D721Med (cell line): ENCODE measurements around the gene ADGRF5.
A peak's percentile ranks its signal among the peaks of the same experiment; 100 is the strongest.
"Not testable (repeated sequence)": the region's sequence is repeated elsewhere in the genome, so short reads cannot be mapped to it uniquely, and the experiment has no call there.

Experiments used
- DNase-seq: peaks from one replicate; pipeline ENCODE4 v3.0.0; 2011; ENCODE audit warnings: low spot score; ENCODE audit not compliant: insufficient read length
- FAIRE-seq: peaks from 2 replicates; lab custom pipeline; 2011; peaks lifted over from hg19 to GRCh38; lab: Jason Lieb, UNC
- TF ChIP-seq, protein P1 (sequence below): IDR thresholded peaks from 2 replicates; pipeline ENCODE4 v1.5.1; 2012; ENCODE audit warnings: mild to moderate bottlenecking, control low read depth; ENCODE audit not compliant: insufficient read depth; ENCODE audit errors: missing control alignments

Gene ADGRF5

DNA sequence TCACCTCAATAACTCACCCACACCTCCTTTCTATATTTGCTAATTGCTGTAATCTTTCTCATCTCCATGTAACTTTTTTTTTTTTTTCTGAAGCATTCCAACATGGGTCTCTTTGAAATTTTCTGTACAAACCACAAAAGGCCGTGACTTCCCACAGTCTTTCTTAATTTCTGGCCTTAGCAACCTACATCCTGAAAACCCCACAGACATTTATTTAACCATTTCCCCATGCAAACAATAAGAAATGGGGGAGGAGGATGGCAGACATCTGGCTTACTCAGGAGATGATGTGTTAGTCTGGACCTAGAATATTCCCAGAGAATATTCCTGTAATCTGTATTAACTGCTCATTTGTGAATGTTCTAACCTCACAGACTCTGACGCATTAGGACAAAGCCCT is 70.9 kb downstream of the ADGRF5 start:
- TF ChIP-seq, protein P1, sequence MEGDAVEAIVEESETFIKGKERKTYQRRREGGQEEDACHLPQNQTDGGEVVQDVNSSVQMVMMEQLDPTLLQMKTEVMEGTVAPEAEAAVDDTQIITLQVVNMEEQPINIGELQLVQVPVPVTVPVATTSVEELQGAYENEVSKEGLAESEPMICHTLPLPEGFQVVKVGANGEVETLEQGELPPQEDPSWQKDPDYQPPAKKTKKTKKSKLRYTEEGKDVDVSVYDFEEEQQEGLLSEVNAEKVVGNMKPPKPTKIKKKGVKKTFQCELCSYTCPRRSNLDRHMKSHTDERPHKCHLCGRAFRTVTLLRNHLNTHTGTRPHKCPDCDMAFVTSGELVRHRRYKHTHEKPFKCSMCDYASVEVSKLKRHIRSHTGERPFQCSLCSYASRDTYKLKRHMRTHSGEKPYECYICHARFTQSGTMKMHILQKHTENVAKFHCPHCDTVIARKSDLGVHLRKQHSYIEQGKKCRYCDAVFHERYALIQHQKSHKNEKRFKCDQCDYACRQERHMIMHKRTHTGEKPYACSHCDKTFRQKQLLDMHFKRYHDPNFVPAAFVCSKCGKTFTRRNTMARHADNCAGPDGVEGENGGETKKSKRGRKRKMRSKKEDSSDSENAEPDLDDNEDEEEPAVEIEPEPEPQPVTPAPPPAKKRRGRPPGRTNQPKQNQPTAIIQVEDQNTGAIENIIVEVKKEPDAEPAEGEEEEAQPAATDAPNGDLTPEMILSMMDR = no peak
- FAIRE-seq = no peak
- DNase-seq = no peak

DNA sequence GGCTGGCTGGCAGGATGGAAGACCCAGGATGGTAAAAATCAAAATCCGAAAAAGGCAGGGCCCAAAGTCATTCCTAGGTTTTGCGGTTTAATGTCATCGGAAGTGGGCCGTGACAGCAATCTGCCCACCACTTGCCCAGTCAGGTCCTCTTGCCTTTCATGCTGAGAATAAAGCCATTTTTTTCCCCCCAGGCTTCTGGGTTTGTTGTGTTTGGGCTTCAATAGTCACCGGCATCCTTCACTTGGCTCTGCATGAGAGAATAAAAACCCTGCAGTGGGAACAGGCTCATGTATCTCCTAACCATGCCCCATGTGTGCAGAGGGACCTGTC is 72.4 kb downstream of the ADGRF5 start:
- FAIRE-seq = no peak

DNA sequence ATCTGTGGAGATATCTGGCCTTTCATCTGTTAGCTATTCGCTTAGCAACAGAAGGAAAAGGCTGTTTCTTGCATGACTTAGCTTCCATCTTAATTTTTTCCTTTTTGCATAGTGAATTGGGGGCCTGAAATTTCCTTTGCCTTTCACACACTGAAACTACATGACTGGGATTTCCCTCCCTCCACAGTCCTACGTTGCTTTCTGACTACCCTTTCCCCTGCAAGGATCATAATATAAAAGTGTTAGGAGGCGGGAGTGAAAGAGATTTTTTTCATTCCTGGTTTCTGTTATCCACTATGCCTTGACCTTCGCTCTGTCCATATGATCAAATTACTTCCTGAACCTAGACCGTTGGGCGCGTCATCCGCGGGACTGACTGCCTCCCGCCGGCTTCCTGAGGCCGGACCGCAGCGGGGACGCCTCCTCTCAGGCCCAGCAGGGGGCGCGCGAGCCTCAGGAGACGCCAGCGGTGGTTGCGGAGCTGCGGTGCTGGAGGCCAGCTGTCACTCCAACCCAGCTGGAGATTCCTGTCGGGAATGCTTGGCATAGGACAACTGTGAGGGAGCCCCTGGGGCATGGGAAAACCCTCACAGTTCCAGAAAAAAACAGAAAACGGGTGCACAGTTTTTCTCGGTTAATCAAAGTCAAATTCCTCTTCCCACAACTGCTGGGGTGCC is 72.9 kb downstream of the ADGRF5 start:
- no peak for FAIRE-seq
- DNase-seq = peak; percentile 41
- TF ChIP-seq, protein P1 = peak; percentile 91

More for the DNA sequence above, 72.4 kb downstream of the ADGRF5 start:
- TF ChIP-seq, protein P1 = no peak
- no peak for DNase-seq

DNA sequence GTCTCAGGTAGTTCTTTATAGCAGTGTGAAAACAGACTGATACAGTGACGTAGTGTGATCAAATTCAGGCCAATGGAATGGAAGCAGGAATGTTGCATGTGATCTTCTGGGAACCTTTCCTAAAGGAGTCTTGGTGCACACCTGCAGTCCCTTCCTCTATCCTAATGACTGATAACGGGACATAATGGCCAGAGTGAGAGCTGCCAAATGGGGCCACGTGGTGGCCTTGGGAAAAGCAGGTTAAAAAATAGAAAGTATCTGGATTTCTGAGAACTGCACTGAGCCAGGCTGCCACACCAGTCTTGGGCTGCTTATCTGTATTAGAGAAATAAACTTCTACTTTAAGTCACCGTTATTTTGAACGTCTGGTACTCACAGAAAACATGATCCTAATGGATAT is 76.6 kb downstream of the ADGRF5 start:
- FAIRE-seq = no peak
- TF ChIP-seq, protein P1 = no peak

DNA sequence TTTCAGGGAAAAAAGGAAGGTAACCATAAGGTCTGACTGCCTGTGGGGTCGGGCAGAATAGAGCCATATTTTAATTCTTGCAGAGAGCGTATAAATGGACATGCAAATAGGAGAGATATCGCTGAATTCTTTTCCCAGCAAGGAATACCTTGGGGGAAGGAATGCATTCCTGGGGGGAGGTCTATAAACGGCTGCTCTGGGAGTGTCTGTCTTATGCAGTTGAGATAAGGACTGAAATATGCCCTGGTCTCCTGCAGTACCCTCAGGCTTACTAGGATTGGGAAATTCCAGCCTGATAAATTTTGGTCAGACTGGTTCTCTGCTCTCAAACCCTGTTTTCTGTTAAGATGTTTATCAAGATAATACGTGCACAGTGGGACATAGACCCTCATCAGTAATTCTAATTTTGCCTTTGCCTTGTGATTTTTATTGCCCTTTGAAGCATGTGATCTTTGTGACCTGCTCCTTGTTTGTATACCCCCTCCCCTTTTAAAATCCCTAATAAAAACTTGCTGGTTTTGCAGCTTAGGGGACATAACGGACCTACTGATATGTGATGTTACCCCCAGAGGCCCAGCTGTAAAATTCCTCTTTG is 79.4 kb downstream of the ADGRF5 start:
- FAIRE-seq, DNase-seq: not testable (repeated sequence)

More for the DNA sequence above, 76.6 kb downstream of the ADGRF5 start:
- no peak for DNase-seq

DNA sequence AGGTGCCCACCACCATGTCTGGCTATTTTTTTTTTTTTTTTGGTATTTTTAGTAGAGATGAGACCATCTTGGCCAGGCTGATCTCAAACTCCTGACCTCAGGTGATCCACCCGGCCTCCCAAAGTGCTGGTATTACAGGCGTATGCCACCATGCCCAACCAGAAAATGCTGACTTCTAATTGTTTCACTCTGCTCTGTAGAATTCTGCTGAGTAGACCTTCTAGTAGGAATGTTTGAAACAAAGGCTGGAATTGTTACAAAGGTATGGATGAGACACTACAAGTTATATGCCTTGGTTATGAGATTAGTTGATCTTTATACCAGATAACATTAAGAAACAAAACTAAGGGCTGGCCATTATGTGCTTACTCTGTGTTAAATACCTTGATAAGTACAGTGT is 83.7 kb downstream of the ADGRF5 start:
- FAIRE-seq = no peak
- no peak for DNase-seq
- TF ChIP-seq, protein P1 = no peak

DNA sequence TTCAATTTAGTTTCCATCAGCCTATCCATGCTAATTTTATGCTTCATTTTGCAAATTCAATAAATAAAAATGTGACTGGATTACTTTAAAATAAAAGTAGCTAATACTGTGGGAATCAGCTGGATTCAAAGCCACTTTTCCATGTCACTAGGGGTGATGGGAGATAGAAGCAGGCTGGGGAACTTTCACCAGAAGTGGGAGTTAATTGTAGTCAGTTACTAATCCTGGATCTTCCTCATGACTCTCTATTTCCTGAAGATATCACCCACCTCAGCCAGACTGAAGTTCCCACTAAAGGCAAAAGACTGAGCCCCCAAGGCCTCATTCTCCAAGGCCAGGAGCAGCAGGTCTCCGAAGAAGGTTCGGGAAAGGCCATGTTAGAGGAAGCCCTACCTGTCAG is 86.7 kb downstream of the ADGRF5 start:
- not testable (repeated sequence) for DNase-seq, FAIRE-seq

DNA sequence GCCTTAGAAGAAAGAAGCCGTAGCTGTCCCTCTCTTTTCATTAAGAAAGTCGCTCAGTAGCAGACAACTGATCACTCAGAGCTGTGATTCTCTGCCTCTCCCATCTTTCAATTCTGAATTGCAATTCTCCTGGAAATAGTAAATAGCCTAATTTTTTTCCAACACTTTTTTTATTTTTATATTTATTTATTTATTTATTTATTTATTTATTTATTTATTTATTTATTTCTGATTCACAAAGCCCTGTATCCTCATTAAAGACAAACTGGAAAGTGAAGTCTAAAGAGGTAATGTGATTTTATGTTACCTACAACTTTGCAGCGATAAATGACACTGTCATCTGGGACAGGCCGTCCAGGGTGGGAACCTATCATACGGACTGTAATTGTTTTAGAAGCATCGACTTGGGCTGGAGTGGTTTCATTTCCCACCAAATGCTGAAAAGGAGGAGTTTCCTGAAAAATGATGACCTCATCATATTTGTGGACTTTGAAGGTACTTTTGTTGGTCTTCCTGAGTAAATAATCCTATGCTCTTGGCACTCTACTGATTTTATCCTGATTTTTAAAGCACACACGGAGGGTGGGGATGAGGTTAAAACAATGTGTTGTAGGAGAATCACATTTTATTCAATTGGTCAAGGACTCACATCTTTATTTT is 87.4 kb downstream of the ADGRF5 start:
- not testable (repeated sequence) for DNase-seq, FAIRE-seq
